Measurements from ENCODE around the gene PPARG. TPM values are rescaled to one million over a fixed set of nuclear protein-coding genes. Genes with fewer than 3 reads are reported as not detected.
A peak's percentile ranks its signal among the peaks of the same experiment; 100 is the strongest.

Gene PPARG
- total and polyA plus RNA-seq, 9 donors = 2.0 to 7.5 (median 3.5) TPM

DNA sequence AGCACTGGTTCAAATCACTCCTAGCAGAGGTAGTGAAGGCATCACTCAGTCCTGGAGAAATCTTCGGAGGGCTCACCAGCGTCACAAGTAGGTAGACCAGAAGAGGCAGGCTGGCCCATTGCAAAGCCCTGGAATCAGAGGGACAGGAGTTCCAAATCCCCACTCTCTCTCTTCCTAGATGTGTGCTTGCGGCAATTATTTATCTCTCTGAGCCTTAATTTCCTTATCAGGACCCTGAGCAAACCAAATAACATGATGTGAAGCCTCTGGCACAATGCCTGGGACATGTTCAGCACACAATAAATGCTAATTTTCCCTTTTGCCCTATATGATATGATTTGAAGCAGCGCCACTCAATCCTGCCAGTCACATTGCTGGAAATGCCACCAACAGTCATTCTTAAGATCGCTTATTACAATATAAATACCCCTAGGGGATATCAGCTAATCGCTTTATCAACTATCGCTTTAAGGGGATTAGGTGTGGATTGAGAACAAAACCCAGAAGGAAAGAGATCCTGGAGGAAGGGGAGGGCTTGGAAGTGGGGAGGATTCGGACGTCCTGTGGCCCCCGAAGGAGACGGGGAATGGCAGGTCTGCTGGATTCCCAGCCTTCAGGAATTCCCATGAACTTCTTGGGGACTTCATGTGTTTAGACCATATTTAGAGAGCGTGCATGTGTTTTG lies 135.9 kb downstream of the PPARG start:
- Histone ChIP-seq H3K27me3 (ENCODE audit: control insufficient read depth, insufficient read depth, low read length) (peaks cover 35% of the 10 kb centered on the region), H3K4me1 (ENCODE audit: control insufficient read depth, insufficient read depth, low read length) (peaks cover 9% of the 10 kb centered on the region), H3K9me3 (replicated peaks; ENCODE audit: control insufficient read depth, low read depth, low read length) (no peaks in the 10 kb centered on the region), H3K27ac (ENCODE audit: low read length) (no peak overlapping the region), H3K4me3 (ENCODE audit: low read length) (no peak overlapping the region), H3K36me3 (ENCODE audit: control insufficient read depth, insufficient read depth, low read length) (no peaks in the 10 kb centered on the region)
- no peak for DNase-seq
- WGBS (ENCODE audit: insufficient coverage) = 75% methylated on average over 9 of the region's 12 CpGs

DNA sequence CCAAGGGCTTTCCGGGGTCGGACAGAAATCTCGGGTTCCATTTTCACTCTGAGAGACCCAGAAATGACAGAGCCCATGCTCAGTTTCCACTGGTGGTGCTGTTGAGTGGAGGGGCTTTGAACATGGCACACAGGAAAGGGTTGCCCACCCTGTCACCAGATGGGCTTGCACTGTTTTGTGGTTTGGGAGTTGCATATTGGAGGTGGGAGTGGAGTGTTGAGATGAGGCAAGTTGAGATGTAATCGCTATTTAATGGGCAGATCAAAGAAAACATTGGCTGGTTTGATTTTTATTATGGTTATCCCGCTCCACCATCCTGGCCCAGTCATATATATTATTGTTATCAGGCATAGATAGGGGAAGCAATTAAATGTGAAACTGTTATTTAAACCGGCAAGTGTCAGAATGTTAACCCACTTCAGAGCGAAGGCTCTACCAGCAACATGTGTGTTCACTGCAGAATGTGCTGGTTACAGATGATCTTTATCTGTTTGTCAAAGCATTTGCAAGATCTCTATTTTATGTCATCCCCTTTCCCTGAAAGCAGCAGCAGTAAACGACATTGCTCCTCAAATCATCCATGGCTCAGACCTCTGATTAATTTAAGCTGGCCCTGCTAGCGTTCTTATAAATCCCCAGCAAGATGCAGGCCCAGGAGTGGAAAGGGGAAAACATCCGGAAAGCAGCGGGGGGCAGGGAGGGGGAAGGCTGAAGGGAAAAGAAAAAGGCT lies 137.1 kb downstream of the PPARG start:
- WGBS (ENCODE audit: insufficient coverage) = 60% methylated on average over 5 of the region's 11 CpGs

DNA sequence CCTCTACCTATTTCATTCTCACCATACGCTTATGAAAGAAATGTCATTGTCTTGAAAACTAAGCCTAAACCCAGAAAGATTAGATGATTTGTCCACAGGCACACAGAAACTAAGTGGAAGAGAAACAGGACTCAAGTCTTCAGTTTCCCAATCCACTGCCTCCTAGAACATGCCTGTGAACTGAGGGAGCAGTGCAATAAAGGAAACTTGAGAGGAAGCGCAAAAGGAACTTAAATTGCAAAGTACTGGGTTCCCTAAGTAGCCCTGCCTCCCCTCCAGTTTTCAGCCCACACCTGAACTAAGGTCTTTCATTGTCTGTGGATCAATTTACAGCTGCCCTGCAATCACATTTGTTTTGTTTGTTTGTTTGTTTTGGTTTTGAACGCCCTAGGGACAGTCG lies 138.7 kb downstream of the PPARG start:
- 20% methylated on average over 1 of the region's 4 CpGs for WGBS (ENCODE audit: insufficient coverage)
- Histone ChIP-seq H3K9me3 (replicated peaks; ENCODE audit: control insufficient read depth, low read depth, low read length) (no peaks in the 10 kb centered on the region), H3K36me3 (ENCODE audit: control insufficient read depth, insufficient read depth, low read length) (no peaks in the 10 kb centered on the region), H3K4me3 (ENCODE audit: low read length) (no peak overlapping the region), H3K27me3 (ENCODE audit: control insufficient read depth, insufficient read depth, low read length) (peaks cover 28% of the 10 kb centered on the region), H3K4me1 (ENCODE audit: control insufficient read depth, insufficient read depth, low read length) (peaks cover 3% of the 10 kb centered on the region), H3K27ac (ENCODE audit: low read length) (no peak overlapping the region)
- no peak for DNase-seq

More for the DNA sequence above, 137.1 kb downstream of the PPARG start:
- peaks cover 34% of the 10 kb centered on the region for H3K27me3 ChIP-seq (ENCODE audit: control insufficient read depth, insufficient read depth, low read length)
- H3K27ac ChIP-seq (ENCODE audit: low read length) = no peak overlapping the region
- no peak for DNase-seq
- peaks cover 8% of the 10 kb centered on the region for H3K4me1 ChIP-seq (ENCODE audit: control insufficient read depth, insufficient read depth, low read length)
- no peaks in the 10 kb centered on the region for H3K9me3 ChIP-seq (replicated peaks; ENCODE audit: control insufficient read depth, low read depth, low read length)
- H3K36me3 ChIP-seq (ENCODE audit: control insufficient read depth, insufficient read depth, low read length) = no peaks in the 10 kb centered on the region
- no peak overlapping the region for H3K4me3 ChIP-seq (ENCODE audit: low read length)

DNA sequence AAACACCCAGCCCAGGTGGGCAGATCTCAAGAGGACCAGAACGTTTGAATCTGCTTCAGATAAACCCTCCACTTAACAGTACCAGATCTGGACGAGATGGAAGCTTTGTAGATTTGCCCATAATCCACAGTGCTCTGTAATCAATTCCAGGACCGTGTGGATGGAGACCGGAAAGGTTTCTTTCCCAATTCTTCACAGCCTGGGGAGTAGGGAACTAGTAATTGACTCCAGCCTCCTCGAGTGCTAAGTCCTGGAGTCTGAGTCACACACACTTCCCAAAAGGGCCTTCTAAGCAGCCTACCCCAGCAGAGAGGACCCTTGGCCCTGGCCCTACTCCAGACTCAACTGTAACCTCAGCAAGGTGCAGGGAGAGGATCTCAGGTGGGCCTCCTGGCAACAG lies 139.3 kb downstream of the PPARG start:
- Histone ChIP-seq H3K36me3 (ENCODE audit: control insufficient read depth, insufficient read depth, low read length) (no peaks in the 10 kb centered on the region), H3K4me3 (ENCODE audit: low read length) (no peak overlapping the region), H3K4me1 (ENCODE audit: control insufficient read depth, insufficient read depth, low read length) (peaks cover 3% of the 10 kb centered on the region), H3K9me3 (replicated peaks; ENCODE audit: control insufficient read depth, low read depth, low read length) (no peaks in the 10 kb centered on the region), H3K27me3 (ENCODE audit: control insufficient read depth, insufficient read depth, low read length) (peaks cover 28% of the 10 kb centered on the region), H3K27ac (ENCODE audit: low read length) (no peak overlapping the region)
- WGBS (ENCODE audit: insufficient coverage) = no CpG with 5 or more reads among the region's 5 CpGs
- no peak for DNase-seq

DNA sequence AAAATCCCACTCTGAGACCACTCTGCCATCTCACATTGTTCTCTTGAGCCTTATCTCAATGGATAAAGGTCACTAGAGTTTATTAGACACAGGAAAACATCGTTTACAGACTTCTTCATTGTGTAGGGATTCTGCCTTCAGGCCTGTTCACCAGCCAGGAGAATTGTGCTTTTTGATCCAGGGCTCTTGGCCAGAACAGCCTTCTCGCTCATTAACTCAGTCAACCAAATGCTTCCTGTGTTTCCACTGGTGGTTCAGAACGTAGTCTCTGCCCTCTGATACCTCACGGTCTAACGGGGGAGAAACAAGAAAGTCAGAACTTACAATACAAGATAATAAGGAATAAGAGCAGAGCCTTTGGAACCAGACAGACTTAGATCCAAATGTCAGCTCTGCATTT lies 141.2 kb downstream of the PPARG start:
- H3K4me1 ChIP-seq (ENCODE audit: control insufficient read depth, insufficient read depth, low read length) = peaks cover 3% of the 10 kb centered on the region
- no peaks in the 10 kb centered on the region for H3K36me3 ChIP-seq (ENCODE audit: control insufficient read depth, insufficient read depth, low read length)
- no CpG with 5 or more reads among the region's 5 CpGs for WGBS (ENCODE audit: insufficient coverage)
- H3K9me3 ChIP-seq (replicated peaks; ENCODE audit: control insufficient read depth, low read depth, low read length) = no peaks in the 10 kb centered on the region
- H3K27me3 ChIP-seq (ENCODE audit: control insufficient read depth, insufficient read depth, low read length) = peaks cover 22% of the 10 kb centered on the region
- H3K4me3 ChIP-seq (ENCODE audit: low read length) = no peak overlapping the region
- DNase-seq = peak; percentile 46
- H3K27ac ChIP-seq (ENCODE audit: low read length) = no peak overlapping the region

DNA sequence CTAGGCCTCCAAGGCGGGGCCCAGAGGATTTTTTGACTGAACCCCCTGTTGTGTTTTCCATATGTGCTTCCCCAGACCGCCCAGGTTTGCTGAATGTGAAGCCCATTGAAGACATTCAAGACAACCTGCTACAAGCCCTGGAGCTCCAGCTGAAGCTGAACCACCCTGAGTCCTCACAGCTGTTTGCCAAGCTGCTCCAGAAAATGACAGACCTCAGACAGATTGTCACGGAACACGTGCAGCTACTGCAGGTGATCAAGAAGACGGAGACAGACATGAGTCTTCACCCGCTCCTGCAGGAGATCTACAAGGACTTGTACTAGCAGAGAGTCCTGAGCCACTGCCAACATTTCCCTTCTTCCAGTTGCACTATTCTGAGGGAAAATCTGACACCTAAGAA lies 145.0 kb downstream of the PPARG start:
- H3K4me1 ChIP-seq (ENCODE audit: control insufficient read depth, insufficient read depth, low read length) = peaks cover 15% of the 10 kb centered on the region
- peaks cover 14% of the 10 kb centered on the region for H3K27me3 ChIP-seq (ENCODE audit: control insufficient read depth, insufficient read depth, low read length)
- H3K36me3 ChIP-seq (ENCODE audit: control insufficient read depth, insufficient read depth, low read length) = no peaks in the 10 kb centered on the region
- no peak for DNase-seq
- H3K4me3 ChIP-seq (ENCODE audit: low read length) = no peak overlapping the region
- no peaks in the 10 kb centered on the region for H3K9me3 ChIP-seq (replicated peaks; ENCODE audit: control insufficient read depth, low read depth, low read length)
- 82% methylated on average over 5 of the region's 6 CpGs for WGBS (ENCODE audit: insufficient coverage)
- no peak overlapping the region for H3K27ac ChIP-seq (ENCODE audit: low read length)

DNA sequence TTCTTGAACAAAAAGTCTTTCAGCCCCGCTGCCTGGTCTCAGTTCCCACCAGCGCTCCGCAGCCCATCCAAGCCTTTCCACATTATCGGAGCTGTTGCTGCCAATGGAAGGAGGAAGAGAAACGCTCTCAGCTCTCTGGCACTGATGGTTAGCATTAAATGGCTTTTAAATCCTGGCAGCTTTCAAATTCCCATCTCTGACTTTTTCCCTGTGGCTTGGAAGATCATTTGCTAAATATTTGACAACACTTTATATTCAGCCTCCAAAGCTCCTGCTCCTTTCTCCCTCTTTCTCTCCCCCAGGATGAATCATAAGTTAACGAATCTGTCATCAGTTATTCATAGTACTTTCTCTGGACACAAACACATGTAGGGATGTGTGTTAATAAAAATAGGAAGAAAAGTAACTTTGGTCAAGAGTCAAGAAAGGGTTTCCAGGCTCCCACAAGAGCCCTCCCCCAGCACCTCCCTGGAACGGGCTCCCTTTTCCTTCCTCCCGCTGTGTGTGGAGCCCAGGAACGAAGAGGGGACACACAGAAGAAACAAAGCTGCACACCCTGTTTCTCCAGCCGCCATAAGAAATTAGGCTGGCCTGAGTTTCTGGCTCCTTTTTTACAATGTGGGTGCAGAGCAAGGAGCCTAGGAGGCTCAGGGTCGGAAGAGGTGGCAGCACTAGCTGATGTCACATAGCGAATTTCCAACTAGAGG lies 147.8 kb downstream of the PPARG start:
- no peaks in the 10 kb centered on the region for H3K9me3 ChIP-seq (replicated peaks; ENCODE audit: control insufficient read depth, low read depth, low read length)
- H3K27ac ChIP-seq (ENCODE audit: low read length) = peak overlapping the region; percentile 52
- DNase-seq = peak; percentile 94
- H3K4me3 ChIP-seq (ENCODE audit: low read length) = no peak overlapping the region
- peaks cover 12% of the 10 kb centered on the region for H3K27me3 ChIP-seq (ENCODE audit: control insufficient read depth, insufficient read depth, low read length)
- peaks cover 30% of the 10 kb centered on the region for H3K4me1 ChIP-seq (ENCODE audit: control insufficient read depth, insufficient read depth, low read length)
- H3K36me3 ChIP-seq (ENCODE audit: control insufficient read depth, insufficient read depth, low read length) = no peaks in the 10 kb centered on the region
- 20% methylated on average over 8 of the region's 12 CpGs for WGBS (ENCODE audit: insufficient coverage)

DNA sequence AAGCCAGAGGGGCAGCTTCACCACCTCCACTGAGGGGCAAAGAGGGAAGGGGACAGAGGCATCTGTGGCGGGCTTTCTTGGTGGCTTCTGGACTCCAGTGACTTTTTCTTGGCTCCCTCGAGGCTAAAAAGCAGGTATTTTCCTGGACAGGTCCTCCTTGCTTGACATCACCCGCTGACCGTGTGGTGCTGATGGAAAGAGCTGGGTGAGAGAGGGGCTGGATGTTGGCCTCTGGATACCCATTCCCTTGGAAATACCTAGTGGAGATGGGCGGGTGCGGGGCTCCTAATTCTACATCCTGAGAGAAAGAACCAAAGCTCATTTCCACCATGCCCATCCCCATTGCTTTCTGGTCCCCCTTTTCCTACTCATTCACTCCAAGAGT lies 148.3 kb downstream of the PPARG start:
- no peak for DNase-seq
- H3K27ac ChIP-seq (ENCODE audit: low read length) = no peak overlapping the region
- peaks cover 16% of the 10 kb centered on the region for H3K27me3 ChIP-seq (ENCODE audit: control insufficient read depth, insufficient read depth, low read length)
- WGBS (ENCODE audit: insufficient coverage) = no CpG with 5 or more reads among the region's 6 CpGs
- no peaks in the 10 kb centered on the region for H3K9me3 ChIP-seq (replicated peaks; ENCODE audit: control insufficient read depth, low read depth, low read length)
- no peaks in the 10 kb centered on the region for H3K36me3 ChIP-seq (ENCODE audit: control insufficient read depth, insufficient read depth, low read length)
- no peak overlapping the region for H3K4me3 ChIP-seq (ENCODE audit: low read length)
- peaks cover 33% of the 10 kb centered on the region for H3K4me1 ChIP-seq (ENCODE audit: control insufficient read depth, insufficient read depth, low read length)

DNA sequence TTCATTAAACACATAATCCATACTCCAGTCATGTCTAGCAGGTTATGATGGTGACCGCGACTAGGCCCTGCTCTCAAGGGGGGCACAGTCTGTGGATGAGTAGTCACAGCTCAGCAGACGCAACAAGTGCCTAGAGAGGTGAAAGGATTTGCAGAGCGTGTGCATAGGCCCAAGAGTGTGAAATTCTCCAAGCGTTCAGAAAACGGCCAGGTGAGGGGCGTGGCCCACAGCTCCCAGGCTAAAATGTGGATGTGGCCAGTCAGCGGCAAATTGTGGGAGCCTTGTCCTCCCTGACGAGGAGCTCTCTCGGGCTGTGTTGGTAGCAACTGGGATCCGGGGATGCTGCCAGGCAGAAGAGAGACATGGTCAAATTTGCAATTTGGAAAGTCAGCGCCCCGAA lies 149.0 kb downstream of the PPARG start:
- no peak overlapping the region for H3K27ac ChIP-seq (ENCODE audit: low read length)
- H3K4me3 ChIP-seq (ENCODE audit: low read length) = no peak overlapping the region
- peaks cover 22% of the 10 kb centered on the region for H3K27me3 ChIP-seq (ENCODE audit: control insufficient read depth, insufficient read depth, low read length)
- H3K4me1 ChIP-seq (ENCODE audit: control insufficient read depth, insufficient read depth, low read length) = peaks cover 38% of the 10 kb centered on the region
- WGBS (ENCODE audit: insufficient coverage) = 90% methylated on average over 10 of the region's 13 CpGs
- no peak for DNase-seq
- H3K9me3 ChIP-seq (replicated peaks; ENCODE audit: control insufficient read depth, low read depth, low read length) = no peaks in the 10 kb centered on the region
- no peaks in the 10 kb centered on the region for H3K36me3 ChIP-seq (ENCODE audit: control insufficient read depth, insufficient read depth, low read length)

DNA sequence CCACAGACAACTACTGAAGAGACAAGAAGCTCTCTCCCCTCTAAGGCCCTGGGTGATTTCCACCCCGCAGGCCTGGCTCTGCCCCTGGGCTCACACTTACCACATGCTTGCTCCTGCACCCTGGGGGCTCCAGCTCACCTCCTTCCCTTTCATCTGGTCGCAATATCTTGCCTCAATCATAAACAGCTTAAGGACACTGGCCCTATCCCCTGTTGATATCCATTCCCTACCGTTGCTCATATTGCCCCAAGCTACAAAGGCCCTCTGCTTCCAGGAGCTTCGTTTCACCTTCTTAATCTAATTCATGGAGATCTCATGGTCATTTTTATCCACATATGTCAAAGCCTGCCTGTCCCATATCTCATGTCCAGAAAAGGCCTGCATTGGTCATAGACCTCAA lies 149.4 kb downstream of the PPARG start:
- DNase-seq = no peak
- Histone ChIP-seq H3K4me1 (ENCODE audit: control insufficient read depth, insufficient read depth, low read length) (peaks cover 43% of the 10 kb centered on the region), H3K36me3 (ENCODE audit: control insufficient read depth, insufficient read depth, low read length) (no peaks in the 10 kb centered on the region), H3K27ac (ENCODE audit: low read length) (no peak overlapping the region), H3K4me3 (ENCODE audit: low read length) (no peak overlapping the region), H3K27me3 (ENCODE audit: control insufficient read depth, insufficient read depth, low read length) (peaks cover 23% of the 10 kb centered on the region), H3K9me3 (replicated peaks; ENCODE audit: control insufficient read depth, low read depth, low read length) (no peaks in the 10 kb centered on the region)
- 87% methylated on average over 4 of the region's 4 CpGs for WGBS (ENCODE audit: insufficient coverage)
